ENCODE data around the gene GLT1D1. TPM values are rescaled to one million over a fixed set of nuclear protein-coding genes. Genes with fewer than 3 reads are reported as not detected.

The GLT1D1 gene
- total and polyA plus RNA-seq, 2 of the 8 experiments (the other 6 are each of a cell fraction or from before 2014, with no cell fraction given): 1.5 to 3.6 TPM

DNA sequence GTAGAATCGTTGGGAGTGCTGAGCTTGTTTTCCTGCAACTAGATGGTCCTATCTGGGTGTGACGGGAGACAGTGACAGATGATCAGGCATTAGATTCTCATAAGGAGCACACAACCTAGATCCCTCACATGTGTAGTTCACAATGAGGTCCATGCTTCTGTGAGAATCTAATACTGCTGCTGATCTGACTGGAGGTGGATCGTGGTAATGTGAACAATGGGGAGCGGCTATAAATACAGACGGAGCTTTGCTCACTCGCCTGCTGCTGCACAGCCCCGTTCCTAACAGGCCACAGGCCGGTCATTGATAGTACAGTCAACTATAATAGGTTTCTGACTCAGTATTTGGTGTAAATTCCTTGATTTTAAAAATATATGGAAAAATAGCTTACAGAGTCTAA lies 138.8 kb downstream of the GLT1D1 start:
- no peak overlapping the region for H3K56ac ChIP-seq (replicated peaks; ENCODE audit: insufficient read length, low read depth, low read length)
- ChIA-PET CTCF (ENCODE audit: partially characterized antibody) (interaction anchor here (1.0 to 3.2 kb wide), 2 partner anchors 16 to 78 kb away, joined by 3 to 22 read pairs; no protein-coding TSS in a partner anchor), POLR2A (ENCODE audit: partially characterized antibody) (no interaction called here)
- H2BK12ac ChIP-seq (ENCODE audit: low read depth, low read length): no peak overlapping the region
- no peak overlapping the region for H2BK5ac ChIP-seq (ENCODE audit: low read depth, low read length)
- H3K27ac ChIP-seq (ENCODE audit: low read depth, low read length): no peak overlapping the region
- no peak overlapping the region for H4K8ac ChIP-seq (ENCODE audit: extremely low read depth, insufficient read depth, low read length)
- WGBS, 2 experiments (ENCODE audit: extremely low coverage in 1 of 2, insufficient coverage in 1 of 2, insufficient read length in 1 of 2, insufficient replicate concordance in 2 of 2, low coverage in 1 of 2, low lambda C conversion rate in 2 of 2, missing lambda C conversion rate in 1 of 2): 69% methylated on average over 8 of the region's 8 CpGs; no CpG with 5 or more reads in 1 of the 2 experiments
- no peak overlapping the region for H3K4me3 ChIP-seq (ENCODE audit: extremely low read depth in 1 of 4, insufficient read depth in 2 of 4, low read depth in 3 of 4, low read length in 4 of 4)
- H4K91ac ChIP-seq (replicated peaks; ENCODE audit: insufficient read length, low read length): no peak overlapping the region
- H2BK15ac ChIP-seq (ENCODE audit: low read length): no peak overlapping the region
- H3K79me2 ChIP-seq (ENCODE audit: control insufficient read depth in 1 of 2, insufficient read depth in 2 of 2, low read length in 2 of 2): no peaks in the 10 kb centered on the region
- H3K18ac ChIP-seq (ENCODE audit: extremely low read depth, low read length): no peak overlapping the region
- no peaks in the 10 kb centered on the region for H4K20me1 ChIP-seq (replicated peaks in 1 of 2; ENCODE audit: control insufficient read depth in 1 of 2, insufficient read depth in 2 of 2, low read length in 2 of 2)
- no peak overlapping the region for H4K5ac ChIP-seq (ENCODE audit: insufficient read length, low read depth, low read length)
- no peak overlapping the region for H2AK5ac ChIP-seq (ENCODE audit: low read depth, low read length)
- H3K9ac ChIP-seq (replicated peaks in 1 of 4; ENCODE audit: extremely low read depth in 1 of 4, low read depth in 3 of 4, low read length in 3 of 4): no peak overlapping the region
- no peak overlapping the region for H3K14ac ChIP-seq (ENCODE audit: insufficient read length)
- H3K23ac ChIP-seq (ENCODE audit: insufficient read length): no peak overlapping the region
- no peak overlapping the region for H3K4me2 ChIP-seq (ENCODE audit: insufficient read depth in 1 of 2, low read depth in 2 of 2, low read length in 2 of 2)
- no peak overlapping the region for H3K4ac ChIP-seq (replicated peaks; ENCODE audit: insufficient read length, low read depth, low read length)
- no peaks in the 10 kb centered on the region for H3K23me2 ChIP-seq (ENCODE audit: low read depth, low read length)
- no peak for DNase-seq (ENCODE audit: low read depth in 1 of 2, low spot score in 2 of 2)
- H3K9me3 ChIP-seq (ENCODE audit: insufficient read depth in 2 of 2, low read depth in 1 of 2, low read length in 1 of 2): peaks cover 0 to 4% of the 10 kb centered on the region in 2 experiments; a peak in 1 of 4 replicates
- peaks cover 0 to 8% (median 3%) of the 10 kb centered on the region in 4 experiments; a peak in 2 of 7 replicates for H3K4me1 ChIP-seq (replicated peaks in 1 of 4; ENCODE audit: control insufficient read depth in 3 of 4, insufficient read depth in 4 of 4, low read length in 3 of 4)
- no peaks in the 10 kb centered on the region for H3K36me3 ChIP-seq (ENCODE audit: control insufficient read depth in 2 of 4, insufficient read depth in 4 of 4, low read length in 3 of 4)
- H3K27me3 ChIP-seq (replicated peaks in 1 of 4; ENCODE audit: control insufficient read depth in 3 of 4, extremely low read depth in 1 of 4, insufficient read depth in 3 of 4, low read length in 3 of 4): no peaks in the 10 kb centered on the region
- H3K79me1 ChIP-seq (ENCODE audit: low read depth, low read length): no peaks in the 10 kb centered on the region
- H2BK120ac ChIP-seq (replicated peaks; ENCODE audit: low read depth, low read length): no peak overlapping the region
- FAIRE-seq: no peak
- H2AFZ ChIP-seq (ENCODE audit: low read length): no peak overlapping the region
- H2BK20ac ChIP-seq (ENCODE audit: low read length): no peak overlapping the region
- no peak for TF ChIP-seq KDM1A (IDR thresholded peaks at IDR 0.05; ENCODE audit: borderline replicate concordance, low read length)
- no peak for TF ChIP-seq CBX5 (IDR thresholded peaks at IDR 0.05; ENCODE audit: low read depth, low read length)
- TF ChIP-seq, protein P1, sequence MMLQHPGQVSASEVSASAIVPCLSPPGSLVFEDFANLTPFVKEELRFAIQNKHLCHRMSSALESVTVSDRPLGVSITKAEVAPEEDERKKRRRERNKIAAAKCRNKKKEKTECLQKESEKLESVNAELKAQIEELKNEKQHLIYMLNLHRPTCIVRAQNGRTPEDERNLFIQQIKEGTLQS (IDR thresholded peaks at IDR 0.05; ENCODE audit: insufficient read depth, low read depth, low read length): no peak
- no peak for TF ChIP-seq RBBP5 (IDR thresholded peaks at IDR 0.05; ENCODE audit: borderline replicate concordance, low read depth, low read length)
- TF ChIP-seq TCF12 (IDR thresholded peaks at IDR 0.05; ENCODE audit: low read depth, low read length): no peak
- no peak for TF ChIP-seq POLR2A (IDR thresholded peaks at IDR 0.05; ENCODE audit: control extremely low read depth in 1 of 2, low read depth in 2 of 2, low read length in 2 of 2)

Measured in H1 (cell line).